K562 (cell line): Measurements from ENCODE around the gene CCDC127. TPM values are rescaled to one million over a fixed set of nuclear protein-coding genes. Genes with fewer than 3 reads are reported as not detected.

Experiments used
- ATAC-seq: fragments of 200-7000 bp; cut with Tn5 transposase; 3 replicates; pipeline ENCODE4 v1.9.1; 2020; ENCODE audit warnings: moderate library complexity
- BruUV-seq: library from RNA; stranded (reverse); fragments of 400-500 nt; replicated peaks from 2 replicates; lab custom pipeline; 2021; lab: Mats Ljungman, UMichigan
- CTCF ChIA-PET: fragments of 300-600 bp; formaldehyde crosslinking; extraction: SDS; loops from one replicate; lab custom pipeline; 2021; ENCODE audit warnings: low intra/inter-chr PET ratio; lab: Yijun Ruan, JAX
- POLR2A ChIA-PET: fragments of 300-600, 350-650 bp; sonication (Branson Sonifier 250); formaldehyde crosslinking; extraction: SDS; loops from one replicate; lab custom pipeline; 2021; ENCODE audit warnings: antibody characterized with exemption, inconsistent platforms; lab: Yijun Ruan, JAX
- DNase-seq, 4 experiments: peaks; one replicate each; pipeline versions ENCODE4 v3.0.0 to v3.0.0-alpha.2; 2011 to 2018; ENCODE audit warnings: low spot score in 3 of 4, mixed read lengths in 3 of 4; ENCODE audit errors: extremely low read depth in 1 of 4
- FAIRE-seq: peaks from 2 replicates; lab custom pipeline; 2011; peaks lifted over from hg19 to GRCh38; lab: Jason Lieb, UNC
- H2AFZ ChIP-seq: 2 replicates; pipeline ENCODE4 v1.6.0; 2011; ENCODE audit warnings: low read depth, low read length, control low read depth, inconsistent platforms
- H3K27ac ChIP-seq: fragments of 200-600 bp; 3 replicates; pipeline ENCODE4 v1.8.0; 2011; ENCODE audit warnings: low read depth, mild to moderate bottlenecking, control low read depth, inconsistent platforms, low read length, moderate library complexity, mixed read lengths; ENCODE audit errors: extremely low read depth
- H3K27me3 ChIP-seq, 2 experiments: fragments of 300-600 bp in 1 of 2; 2 replicates in 1 of 2; 3 replicates in 1 of 2; pipeline versions ENCODE4 v1.6.0 to v1.8.0; 2011; ENCODE audit warnings: inconsistent platforms in 2 of 2, low read length in 2 of 2, mild to moderate bottlenecking in 1 of 2, mixed read lengths in 1 of 2, moderate library complexity in 1 of 2; ENCODE audit not compliant: control insufficient read depth in 2 of 2, insufficient read depth in 2 of 2
- H3K36me3 ChIP-seq: fragments of 300-600 bp; 3 replicates; pipeline ENCODE4 v1.8.0; 2011; ENCODE audit warnings: mild to moderate bottlenecking, low read length, inconsistent platforms; ENCODE audit not compliant: control insufficient read depth, insufficient read depth
- H3K4me1 ChIP-seq, 2 experiments: fragments of 200-600 bp in 1 of 2; replicated peaks in 1 of 2; 2 replicates in 1 of 2; 3 replicates in 1 of 2; pipeline versions ENCODE4 v1.5.1 to v1.8.0; 2011; ENCODE audit warnings: inconsistent platforms in 2 of 2, low read length in 2 of 2, mild to moderate bottlenecking in 1 of 2, mixed read lengths in 1 of 2, moderate library complexity in 1 of 2; ENCODE audit not compliant: control insufficient read depth in 2 of 2, insufficient read depth in 2 of 2
- H3K4me2 ChIP-seq: 2 replicates; pipeline ENCODE4 v1.6.1; 2011; ENCODE audit warnings: low read length, control low read depth, inconsistent platforms, mixed read lengths; ENCODE audit not compliant: insufficient read depth
- H3K4me3 ChIP-seq: fragments of 200-600 bp; sonication (generic), shearing (Covaris generic); 2 replicates; pipeline ENCODE4 v1.5.1; 2016; ENCODE audit warnings: control low read depth, inconsistent platforms
- H3K79me2 ChIP-seq: fragments of 200-600 bp; 3 replicates; pipeline ENCODE4 v1.8.0; 2011; ENCODE audit warnings: low read length, inconsistent platforms; ENCODE audit not compliant: control insufficient read depth, insufficient read depth
- H3K9ac ChIP-seq, 2 experiments: 2 replicates each; pipeline versions ENCODE4 v1.6.0 to v1.6.1; 2011; ENCODE audit warnings: low read depth in 2 of 2, low read length in 2 of 2, control low read depth in 1 of 2, inconsistent platforms in 1 of 2, mild to moderate bottlenecking in 1 of 2, mixed read lengths in 1 of 2; ENCODE audit not compliant: insufficient read depth in 1 of 2
- H3K9me1 ChIP-seq: one replicate; pipeline ENCODE4 v1.6.0; 2011; ENCODE audit warnings: inconsistent platforms, mild to moderate bottlenecking, low read length, moderate library complexity; ENCODE audit not compliant: control insufficient read depth, insufficient read depth
- H3K9me3 ChIP-seq: replicated peaks from 2 replicates; pipeline ENCODE4 v1.5.1; 2011; ENCODE audit warnings: low read depth, low read length, inconsistent platforms; ENCODE audit not compliant: control insufficient read depth, insufficient read depth
- H4K20me1 ChIP-seq: replicated peaks from 2 replicates; pipeline ENCODE4 v1.6.1; 2011; ENCODE audit warnings: low read length, inconsistent platforms, mixed read lengths; ENCODE audit not compliant: control insufficient read depth, insufficient read depth
- CEBPZ ChIP-seq: fragments of 150-350 bp; IDR thresholded peaks from 2 replicates; pipeline ENCODE4 v1.6.1; 2014; ENCODE audit warnings: low read depth, mild to moderate bottlenecking, low read length, borderline replicate concordance
- CREB3L1 ChIP-seq: fragments of 450-650 bp; IDR thresholded peaks from 2 replicates; pipeline ENCODE4 v1.6.1; 2014; ENCODE audit warnings: low read depth, mild to moderate bottlenecking, moderate library complexity, borderline replicate concordance
- KLF13 ChIP-seq: fragments of 450-650 bp; IDR thresholded peaks from 2 replicates; pipeline ENCODE4 v1.6.1; 2016; ENCODE audit warnings: missing genetic modification characterization, low read depth, mild to moderate bottlenecking, missing compliant biosample characterization, moderate library complexity, borderline replicate concordance
- L3MBTL2 ChIP-seq: fragments of 450-650 bp; IDR thresholded peaks from 2 replicates; pipeline ENCODE4 v1.6.1; 2016; ENCODE audit warnings: mild to moderate bottlenecking, moderate library complexity
- SIX5 ChIP-seq, 2 experiments: IDR thresholded peaks; 2 replicates each; pipeline ENCODE4 v1.6.1; 2011; ENCODE audit warnings: low read length in 2 of 2, borderline replicate concordance in 1 of 2, low read depth in 1 of 2, mild to moderate bottlenecking in 1 of 2, moderate library complexity in 1 of 2; ENCODE audit not compliant: insufficient read depth in 1 of 2
- TFAP4 ChIP-seq: sonication (generic); formaldehyde crosslinking; IDR thresholded peaks from 2 replicates; pipeline ENCODE4 v1.8.0; 2022; ENCODE audit warnings: missing genetic modification reagents, mild to moderate bottlenecking, moderate library complexity, borderline replicate concordance
- ZBTB9 ChIP-seq: fragments of 450-650 bp; formaldehyde crosslinking; IDR thresholded peaks from 2 replicates; pipeline ENCODE4 v1.4.0; 2020; ENCODE audit warnings: mild to moderate bottlenecking, moderate library complexity
- ZNF586 ChIP-seq: fragments of 450-650 bp; formaldehyde crosslinking; conservative IDR thresholded peaks from 2 replicates; pipeline ENCODE4 v1.4.0; 2020; ENCODE audit warnings: mild to moderate bottlenecking, moderate library complexity
- WGBS: fragments of 100-300 bp; shearing (Covaris generic); methylation state at CpG from one replicate; pipeline ENCODE4 v1.1.6; 2016; ENCODE audit warnings: low coverage, mixed read lengths; ENCODE audit not compliant: insufficient coverage; ENCODE audit errors: missing lambda C conversion rate; 5-methylcytosine and 5-hydroxymethylcytosine counted together
- in situ Hi-C: fragments of 300-500 bp; cut with MboI; formaldehyde crosslinking; loops from 4 replicates; pipeline ENCODE4 v1.15.0; 2018; ENCODE audit warnings: inconsistent platforms, mixed read lengths
- intact Hi-C: fragments of 100-400 bp; cut with micrococcal nuclease; formaldehyde crosslinking; loops from 2 replicates; pipeline ENCODE4 v1.14.2; 2022
- polyA plus RNA-seq, 8 experiments: library from polyadenylated mRNA; depleted of rRNA in 4 of 8; stranded (reverse) in 5 of 8; unstranded in 3 of 8; fragments of >200 nt; fragmentation: Nextera tagmentation in 2 of 8; fragmentation: Illumina TruSeq in 1 of 8; extraction: Ambion mirVana in 2 of 8; extraction: Trizol in 1 of 8; gene quantifications; 2 replicates each; pipeline versions ENCODE4 v1.2.1 to v1.2.3, GENCODE V29; 2011 to 2014; ENCODE audit warnings: inconsistent platforms in 1 of 8, missing spikeins in 1 of 8
- total RNA-seq, 7 experiments: library from RNA; depleted of rRNA in 6 of 7; stranded (reverse); fragments of >200 nt in 6 of 7; fragmentation: Illumina TruSeq in 2 of 7; extraction: Trizol in 2 of 7; gene quantifications; 2 replicates each; pipeline versions ENCODE4 v1.2.1 to v1.2.3, GENCODE V29; 2011 to 2021; ENCODE audit warnings: low replicate concordance in 1 of 7

Gene CCDC127
- total and polyA plus RNA-seq, 9 of the 15 experiments (the other 6 are each of a cell fraction or from before 2014, with no cell fraction given): 2.7 to 4.5 (median 4.1) TPM

GRCh38 chr5:217494-218456 is at the start of gene CCDC127, which contains the start of gene SDHA (continued):
- peak; percentile 35; the same call in 1 of the 2 replicates for TF ChIP-seq TFAP4 (CRISPR knock-in tag)
- TF ChIP-seq CREB3L1: peak; percentile 55; the same call in 1 of the 2 replicates
- TF ChIP-seq, all 486 proteins: peak for 86; not testable (repeated sequence) for 400

GRCh38 chr5:267716-268115 is 49.8 kb upstream of the CCDC127 start:
- H3K4me3 ChIP-seq: no peak overlapping the region
- no TSS peak for BruUV-seq
- 59% methylated on average over 1 of the region's 1 CpG for whole genome bisulfite sequencing
- TF ChIP-seq KLF13 (tag) (no peak), SIX5 (IDR thresholded peaks at IDR 0.05; ENCODE audit: borderline replicate concordance in 1 of 2, insufficient read depth in 1 of 2, low read depth in 1 of 2, low read length in 2 of 2) (no peak), L3MBTL2 (no peak), ZBTB9 (CRISPR knock-in tag) (no peak), ZNF586 (CRISPR knock-in tag) (no peak), CEBPZ (no peak)

More at GRCh38 chr5:267716-268115, 49.8 kb upstream of the CCDC127 start:
- Histone ChIP-seq H3K36me3 (peaks cover 23% of the 10 kb centered on the region; the same call in 2 of the 3 replicates), H3K9ac (no peak overlapping the region; a peak in 1 of 4 replicates), H3K9me3 (no peaks in the 10 kb centered on the region), H3K4me1 (peaks cover 0 to 13% of the 10 kb centered on the region in 2 experiments; a peak in 3 of 5 replicates), H3K27me3 (no peaks in the 10 kb centered on the region), H3K9me1 (no peaks in the 10 kb centered on the region), H3K4me2 (no peak overlapping the region), H3K27ac (no peak overlapping the region), H3K79me2 (peaks cover 9% of the 10 kb centered on the region), H4K20me1 (no peaks in the 10 kb centered on the region), H2AFZ (no peak overlapping the region)
- ATAC-seq (no peak), DNase-seq (no peak), FAIRE-seq (no peak)
- intact Hi-C loops: no loop called here
- ChIA-PET CTCF (no interaction called here), POLR2A (interaction anchor here (0.6 kb wide), 1 partner anchor 101 kb away, joined by 3 read pairs; no protein-coding TSS in a partner anchor)
- in situ Hi-C loops: no loop called here
